H1 (cell line): ENCODE results near the gene E2F1. TPM values are rescaled to one million over a fixed set of nuclear protein-coding genes. Genes with fewer than 3 reads are reported as not detected.

Source experiments
- ASH2L ChIP-seq: fragments of 200-600, 300-600 bp; sonication (generic); IDR thresholded peaks from one replicate; pipeline ENCODE4 v1.7.1; 2017; ENCODE audit warnings: low read length
- CHD2 ChIP-seq: IDR thresholded peaks from 2 replicates; pipeline ENCODE4 v1.6.1; 2012; ENCODE audit warnings: low read length, improper control_type of control experiment
- CTCF ChIP-seq, 3 experiments: IDR thresholded peaks; 1 replicate in 2 of 3; 2 replicates in 1 of 3; pipeline versions ENCODE4 v1.5.1 to v1.6.1; 2011; ENCODE audit warnings: low read length in 3 of 3, mild to moderate bottlenecking in 3 of 3, inconsistent platforms in 2 of 3, low read depth in 1 of 3, moderate library complexity in 1 of 3; ENCODE audit not compliant: insufficient read depth in 1 of 3; ENCODE audit errors: control extremely low read depth in 1 of 3
- NANOG ChIP-seq: IDR thresholded peaks from 2 replicates; pipeline ENCODE4 v1.6.1; 2011; ENCODE audit warnings: low read length, low read depth, mild to moderate bottlenecking, inconsistent platforms; ENCODE audit not compliant: insufficient read depth, poor library complexity, severe bottlenecking
- POLR2A ChIP-seq, 2 experiments: IDR thresholded peaks; 1 replicate in 1 of 2; 2 replicates in 1 of 2; pipeline ENCODE4 v1.6.1; 2011; ENCODE audit warnings: low read depth in 2 of 2, low read length in 2 of 2, mild to moderate bottlenecking in 2 of 2; ENCODE audit errors: control extremely low read depth in 1 of 2
- SIX5 ChIP-seq: IDR thresholded peaks from 2 replicates; pipeline ENCODE4 v1.6.1; 2011; ENCODE audit warnings: mild to moderate bottlenecking, low read depth, low read length
- TAF7 ChIP-seq: optimal IDR thresholded peaks from 2 replicates; pipeline ENCODE3; 2011; ENCODE audit warnings: low read depth, mild to moderate bottlenecking, inconsistent platforms, low read length, moderate library complexity, borderline replicate concordance
- YY1 ChIP-seq: IDR thresholded peaks from 2 replicates; pipeline ENCODE4 v1.6.1; 2011; ENCODE audit warnings: low read depth, mild to moderate bottlenecking, low read length
- polyA plus RNA-seq, 7 experiments: library from polyadenylated mRNA; depleted of rRNA in 3 of 7; stranded (reverse) in 5 of 7; unstranded in 2 of 7; fragments of >200 nt in 5 of 7; fragments of 200-250 nt in 2 of 7; gene quantifications; 1 replicate in 5 of 7; 2 replicates in 1 of 7; 4 replicates in 1 of 7; pipeline versions ENCODE4 v1.2.1 to v1.2.3, GENCODE V29; 2011 to 2013; ENCODE audit warnings: missing spikeins in 2 of 7, mixed read lengths in 2 of 7
- total RNA-seq: library from RNA; stranded (reverse); fragmentation: NEBNext Ultra II Directional; extraction: Animal tissue kit (Norgen Biotek cat#: 25700); gene quantifications from 2 replicates; pipeline ENCODE4 v1.2.1, GENCODE V29; 2021
- TF ChIP-seq, protein P1 (sequence below): fragments of 300-600 bp; sonication (generic); IDR thresholded peaks from 2 replicates; pipeline ENCODE4 v1.7.1; 2012; ENCODE audit warnings: low read length, moderate library complexity, mild to moderate bottlenecking, inconsistent platforms; ENCODE audit not compliant: insufficient replicate concordance

Gene E2F1
- total and polyA plus RNA-seq, 2 of the 8 experiments (the other 6 are each of a cell fraction or from before 2014, with no cell fraction given), result 33.4 to 35.8 TPM

DNA sequence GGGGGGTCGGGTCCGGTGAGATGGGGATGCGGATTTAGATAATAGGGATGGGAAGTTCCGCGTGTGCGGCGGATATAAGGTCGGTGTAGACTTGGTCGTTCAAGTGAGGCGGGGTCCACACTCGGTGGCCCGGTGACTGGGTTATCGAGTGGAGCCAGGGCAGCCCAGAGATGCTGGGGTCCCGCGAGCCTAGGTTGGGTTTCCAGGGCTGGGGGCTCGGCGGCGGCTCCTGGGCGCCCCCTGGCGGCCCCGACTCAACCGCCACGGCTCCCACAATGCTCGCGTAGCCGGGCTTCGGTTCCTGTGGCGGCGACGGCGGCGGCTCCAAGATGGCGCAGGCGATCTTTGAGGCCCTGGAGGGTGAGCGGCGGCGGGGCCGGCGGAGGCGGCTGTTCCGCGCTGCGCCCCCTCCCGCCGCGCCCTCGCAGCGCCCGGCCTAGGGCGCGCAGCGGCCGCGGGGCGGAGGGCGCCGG, 45.5 kb upstream of the E2F1 start, which contains the start of gene ZNF341 (continued):
- TF ChIP-seq CTCF (IDR thresholded peaks at IDR 0.05; ENCODE audit: control extremely low read depth in 1 of 3, insufficient read depth in 1 of 3, low read depth in 1 of 3, low read length in 3 of 3), result peak; percentile 65 to 87 (median 78)
- peak; percentile 59 for TF ChIP-seq ASH2L
- TF ChIP-seq, protein P1, sequence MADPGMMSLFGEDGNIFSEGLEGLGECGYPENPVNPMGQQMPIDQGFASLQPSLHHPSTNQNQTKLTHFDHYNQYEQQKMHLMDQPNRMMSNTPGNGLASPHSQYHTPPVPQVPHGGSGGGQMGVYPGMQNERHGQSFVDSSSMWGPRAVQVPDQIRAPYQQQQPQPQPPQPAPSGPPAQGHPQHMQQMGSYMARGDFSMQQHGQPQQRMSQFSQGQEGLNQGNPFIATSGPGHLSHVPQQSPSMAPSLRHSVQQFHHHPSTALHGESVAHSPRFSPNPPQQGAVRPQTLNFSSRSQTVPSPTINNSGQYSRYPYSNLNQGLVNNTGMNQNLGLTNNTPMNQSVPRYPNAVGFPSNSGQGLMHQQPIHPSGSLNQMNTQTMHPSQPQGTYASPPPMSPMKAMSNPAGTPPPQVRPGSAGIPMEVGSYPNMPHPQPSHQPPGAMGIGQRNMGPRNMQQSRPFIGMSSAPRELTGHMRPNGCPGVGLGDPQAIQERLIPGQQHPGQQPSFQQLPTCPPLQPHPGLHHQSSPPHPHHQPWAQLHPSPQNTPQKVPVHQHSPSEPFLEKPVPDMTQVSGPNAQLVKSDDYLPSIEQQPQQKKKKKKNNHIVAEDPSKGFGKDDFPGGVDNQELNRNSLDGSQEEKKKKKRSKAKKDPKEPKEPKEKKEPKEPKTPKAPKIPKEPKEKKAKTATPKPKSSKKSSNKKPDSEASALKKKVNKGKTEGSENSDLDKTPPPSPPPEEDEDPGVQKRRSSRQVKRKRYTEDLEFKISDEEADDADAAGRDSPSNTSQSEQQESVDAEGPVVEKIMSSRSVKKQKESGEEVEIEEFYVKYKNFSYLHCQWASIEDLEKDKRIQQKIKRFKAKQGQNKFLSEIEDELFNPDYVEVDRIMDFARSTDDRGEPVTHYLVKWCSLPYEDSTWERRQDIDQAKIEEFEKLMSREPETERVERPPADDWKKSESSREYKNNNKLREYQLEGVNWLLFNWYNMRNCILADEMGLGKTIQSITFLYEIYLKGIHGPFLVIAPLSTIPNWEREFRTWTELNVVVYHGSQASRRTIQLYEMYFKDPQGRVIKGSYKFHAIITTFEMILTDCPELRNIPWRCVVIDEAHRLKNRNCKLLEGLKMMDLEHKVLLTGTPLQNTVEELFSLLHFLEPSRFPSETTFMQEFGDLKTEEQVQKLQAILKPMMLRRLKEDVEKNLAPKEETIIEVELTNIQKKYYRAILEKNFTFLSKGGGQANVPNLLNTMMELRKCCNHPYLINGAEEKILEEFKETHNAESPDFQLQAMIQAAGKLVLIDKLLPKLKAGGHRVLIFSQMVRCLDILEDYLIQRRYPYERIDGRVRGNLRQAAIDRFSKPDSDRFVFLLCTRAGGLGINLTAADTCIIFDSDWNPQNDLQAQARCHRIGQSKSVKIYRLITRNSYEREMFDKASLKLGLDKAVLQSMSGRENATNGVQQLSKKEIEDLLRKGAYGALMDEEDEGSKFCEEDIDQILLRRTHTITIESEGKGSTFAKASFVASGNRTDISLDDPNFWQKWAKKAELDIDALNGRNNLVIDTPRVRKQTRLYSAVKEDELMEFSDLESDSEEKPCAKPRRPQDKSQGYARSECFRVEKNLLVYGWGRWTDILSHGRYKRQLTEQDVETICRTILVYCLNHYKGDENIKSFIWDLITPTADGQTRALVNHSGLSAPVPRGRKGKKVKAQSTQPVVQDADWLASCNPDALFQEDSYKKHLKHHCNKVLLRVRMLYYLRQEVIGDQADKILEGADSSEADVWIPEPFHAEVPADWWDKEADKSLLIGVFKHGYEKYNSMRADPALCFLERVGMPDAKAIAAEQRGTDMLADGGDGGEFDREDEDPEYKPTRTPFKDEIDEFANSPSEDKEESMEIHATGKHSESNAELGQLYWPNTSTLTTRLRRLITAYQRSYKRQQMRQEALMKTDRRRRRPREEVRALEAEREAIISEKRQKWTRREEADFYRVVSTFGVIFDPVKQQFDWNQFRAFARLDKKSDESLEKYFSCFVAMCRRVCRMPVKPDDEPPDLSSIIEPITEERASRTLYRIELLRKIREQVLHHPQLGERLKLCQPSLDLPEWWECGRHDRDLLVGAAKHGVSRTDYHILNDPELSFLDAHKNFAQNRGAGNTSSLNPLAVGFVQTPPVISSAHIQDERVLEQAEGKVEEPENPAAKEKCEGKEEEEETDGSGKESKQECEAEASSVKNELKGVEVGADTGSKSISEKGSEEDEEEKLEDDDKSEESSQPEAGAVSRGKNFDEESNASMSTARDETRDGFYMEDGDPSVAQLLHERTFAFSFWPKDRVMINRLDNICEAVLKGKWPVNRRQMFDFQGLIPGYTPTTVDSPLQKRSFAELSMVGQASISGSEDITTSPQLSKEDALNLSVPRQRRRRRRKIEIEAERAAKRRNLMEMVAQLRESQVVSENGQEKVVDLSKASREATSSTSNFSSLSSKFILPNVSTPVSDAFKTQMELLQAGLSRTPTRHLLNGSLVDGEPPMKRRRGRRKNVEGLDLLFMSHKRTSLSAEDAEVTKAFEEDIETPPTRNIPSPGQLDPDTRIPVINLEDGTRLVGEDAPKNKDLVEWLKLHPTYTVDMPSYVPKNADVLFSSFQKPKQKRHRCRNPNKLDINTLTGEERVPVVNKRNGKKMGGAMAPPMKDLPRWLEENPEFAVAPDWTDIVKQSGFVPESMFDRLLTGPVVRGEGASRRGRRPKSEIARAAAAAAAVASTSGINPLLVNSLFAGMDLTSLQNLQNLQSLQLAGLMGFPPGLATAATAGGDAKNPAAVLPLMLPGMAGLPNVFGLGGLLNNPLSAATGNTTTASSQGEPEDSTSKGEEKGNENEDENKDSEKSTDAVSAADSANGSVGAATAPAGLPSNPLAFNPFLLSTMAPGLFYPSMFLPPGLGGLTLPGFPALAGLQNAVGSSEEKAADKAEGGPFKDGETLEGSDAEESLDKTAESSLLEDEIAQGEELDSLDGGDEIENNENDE, result no peak
- peak; percentile 95 for TF ChIP-seq YY1
- peak; percentile 11; the same call in 1 of the 2 replicates for TF ChIP-seq CHD2
- peak; percentile 20 for TF ChIP-seq TAF7
- no peak for TF ChIP-seq SIX5
- TF ChIP-seq POLR2A (IDR thresholded peaks at IDR 0.05; ENCODE audit: control extremely low read depth in 1 of 2, low read depth in 2 of 2, low read length in 2 of 2), result peak in 1 of 2 experiments; percentile 28; a peak in 1 of 3 replicates
- TF ChIP-seq NANOG, result peak; percentile 3
